HCT116 (cell line): ENCODE measurements around the gene GLOD4. TPM values are rescaled to one million over a fixed set of nuclear protein-coding genes. Genes with fewer than 3 reads are reported as not detected.

Experiments used
- ATAC-seq: fragments of 200-7000 bp; cut with Tn5 transposase; 2 replicates; pipeline ENCODE4 v1.9.1; 2020; ENCODE audit warnings: mild to moderate bottlenecking, moderate library complexity
- BruUV-seq: library from RNA; stranded (reverse); fragments of 400-500 nt; replicated peaks from 2 replicates; lab custom pipeline; 2021; lab: Mats Ljungman, UMichigan
- CTCF ChIA-PET: fragments of 300-600 bp; sonication (Branson Sonifier 250); formaldehyde crosslinking; loops from one replicate; lab custom pipeline; 2021; ENCODE audit warnings: antibody characterized with exemption; lab: Charles Lee
- POLR2A ChIA-PET: fragments of 300-600, 350-600 bp; sonication (Branson Sonifier 250); formaldehyde crosslinking; loops from one replicate; lab custom pipeline; 2021; ENCODE audit warnings: antibody characterized with exemption; lab: Charles Lee
- RAD21 ChIA-PET, 2 experiments: fragments of 300-600 bp; sonication (Branson Sonifier 250); formaldehyde crosslinking; loops; one replicate each; lab custom pipeline; 2023; ENCODE audit warnings: low total read pairs in 2 of 2; ENCODE audit not compliant: uncharacterized antibody in 2 of 2, unreplicated experiment in 2 of 2, low non-redundant PET in 1 of 2; lab: Charles Lee
- DNase-seq: peaks from one replicate; pipeline ENCODE4 v3.0.0-alpha.2; 2010; ENCODE audit warnings: low read depth, low spot score
- H2AFZ ChIP-seq: fragments of 200-600 bp; shearing (Covaris generic), sonication (generic); 2 replicates; pipeline ENCODE4 v1.6.1; 2017; ENCODE audit warnings: low read depth, mixed run types, mixed read lengths, antibody characterized with exemption, low read length; ENCODE audit not compliant: poor library complexity, severe bottlenecking
- H3K27ac ChIP-seq: 2 replicates; pipeline ENCODE4 v1.5.1; 2012; ENCODE audit warnings: low read depth, low read length
- H3K27me3 ChIP-seq: fragments of 200-600 bp; sonication (generic); 2 replicates; pipeline ENCODE4 v1.6.1; 2016; ENCODE audit warnings: mixed run types, low read length, mixed read lengths; ENCODE audit not compliant: insufficient read depth
- H3K36me3 ChIP-seq, 2 experiments: fragments of 200-500 bp in 1 of 2; fragments of 200-600 bp in 1 of 2; sonication (Bioruptor generic) in 1 of 2; sonication (generic) in 1 of 2; 2 replicates each; pipeline versions ENCODE4 v1.5.1 to v1.6.1; 2014 to 2016; ENCODE audit warnings: low read length in 2 of 2, inconsistent platforms in 1 of 2, mixed read lengths in 1 of 2, mixed run types in 1 of 2; ENCODE audit not compliant: insufficient read depth in 2 of 2, control insufficient read depth in 1 of 2
- H3K4me1 ChIP-seq, 2 experiments: fragments of 200-600 bp in 1 of 2; sonication (generic) in 1 of 2; 2 replicates each; pipeline versions ENCODE4 v1.5.1 to v1.6.1; 2012 to 2017; ENCODE audit warnings: low read length in 2 of 2, inconsistent platforms in 1 of 2, mild to moderate bottlenecking in 1 of 2, mixed read lengths in 1 of 2, mixed run types in 1 of 2, moderate library complexity in 1 of 2; ENCODE audit not compliant: insufficient read depth in 2 of 2, control insufficient read depth in 1 of 2
- H3K4me2 ChIP-seq: fragments of 200-600 bp; sonication (generic); 2 replicates; pipeline ENCODE4 v1.6.1; 2017; ENCODE audit warnings: mixed run types, low read length, mixed read lengths
- H3K4me3 ChIP-seq, 2 experiments: fragments of 200-600 bp in 1 of 2; sonication (generic) in 1 of 2; replicated peaks in 1 of 2; 2 replicates each; pipeline ENCODE4 v1.5.1; 2011 to 2016; ENCODE audit warnings: low read length in 2 of 2, control low read depth in 1 of 2, low read depth in 1 of 2, mild to moderate bottlenecking in 1 of 2, mixed read lengths in 1 of 2, mixed run types in 1 of 2
- H3K79me2 ChIP-seq: fragments of 200-600 bp; sonication (generic); 2 replicates; pipeline ENCODE4 v1.6.1; 2017; ENCODE audit warnings: mild to moderate bottlenecking, mixed run types, low read length, moderate library complexity, mixed read lengths; ENCODE audit not compliant: insufficient read depth
- H3K9ac ChIP-seq: fragments of 200-600 bp; sonication (generic); 2 replicates; pipeline ENCODE4 v1.6.1; 2016; ENCODE audit warnings: low read length, mixed read lengths
- H3K9me2 ChIP-seq: fragments of 200-600 bp; sonication (generic), shearing (Covaris generic); 2 replicates; pipeline ENCODE4 v1.6.1; 2017; ENCODE audit warnings: mixed run types, mild to moderate bottlenecking, moderate library complexity; ENCODE audit not compliant: insufficient read depth
- H3K9me3 ChIP-seq, 2 experiments: fragments of 200-500 bp in 1 of 2; fragments of 200-600 bp in 1 of 2; sonication (Bioruptor generic) in 1 of 2; sonication (generic) in 1 of 2; 2 replicates each; pipeline ENCODE4 v1.6.1; 2014 to 2017; ENCODE audit warnings: low read length in 2 of 2, mixed read lengths in 2 of 2, inconsistent platforms in 1 of 2, low read depth in 1 of 2, mild to moderate bottlenecking in 1 of 2, mixed run types in 1 of 2, moderate library complexity in 1 of 2; ENCODE audit not compliant: control insufficient read depth in 1 of 2, insufficient read depth in 1 of 2
- H4K20me1 ChIP-seq: fragments of 200-600 bp; sonication (generic), shearing (Covaris generic); 2 replicates; pipeline ENCODE4 v1.6.1; 2017; ENCODE audit warnings: mixed run types, mild to moderate bottlenecking, moderate library complexity; ENCODE audit not compliant: insufficient read depth
- CBX3 ChIP-seq: IDR thresholded peaks from 2 replicates; pipeline ENCODE4 v1.6.1; 2012; ENCODE audit warnings: low read depth
- EGR1 ChIP-seq: IDR thresholded peaks from 2 replicates; pipeline ENCODE4 v1.6.1; 2012; ENCODE audit warnings: low read depth
- ELF1 ChIP-seq: IDR thresholded peaks from 2 replicates; pipeline ENCODE4 v1.6.1; 2012; ENCODE audit warnings: low read depth, borderline replicate concordance
- EZH2 ChIP-seq: fragments of 200-600 bp; sonication (generic); IDR thresholded peaks from 2 replicates; pipeline ENCODE4 v1.6.1; 2017; ENCODE audit warnings: antibody characterized with exemption, mixed run types
- EZH2phosphoT487 ChIP-seq: fragments of 200-600 bp; IDR thresholded peaks from 2 replicates; pipeline ENCODE4 v1.6.1; 2018; ENCODE audit warnings: antibody characterized with exemption, borderline replicate concordance
- JUND ChIP-seq: IDR thresholded peaks from 2 replicates; pipeline ENCODE4 v1.6.1; 2012
- RAD21 ChIP-seq: IDR thresholded peaks from 2 replicates; pipeline ENCODE4 v1.6.1; 2012; ENCODE audit warnings: low read depth, mild to moderate bottlenecking
- SRF ChIP-seq: IDR thresholded peaks from 2 replicates; pipeline ENCODE4 v1.6.1; 2012; ENCODE audit warnings: low read depth
- TCF7L2 ChIP-seq: IDR thresholded peaks from 2 replicates; pipeline ENCODE4 v1.7.0; 2011; ENCODE audit warnings: borderline replicate concordance, inconsistent platforms; ENCODE audit not compliant: insufficient read depth, insufficient read length; ENCODE audit errors: extremely low read depth
- ZFX ChIP-seq: fragments of 450-650 bp; IDR thresholded peaks from 2 replicates; pipeline ENCODE4 v1.6.1; 2017
- intact Hi-C: fragments of 100-400 bp; cut with micrococcal nuclease; formaldehyde crosslinking; loops from 2 replicates; pipeline ENCODE4 v1.10.0; 2022
- total RNA-seq: library from RNA; stranded (reverse); gene quantifications from one replicate; pipeline ENCODE4 v1.2.1, GENCODE V29; 2021; ENCODE audit not compliant: unreplicated experiment
- TF ChIP-seq, protein P1 (sequence below): IDR thresholded peaks from 2 replicates; pipeline ENCODE4 v1.6.1; 2012
- TF ChIP-seq, protein P2 (sequence below): IDR thresholded peaks from 2 replicates; pipeline ENCODE4 v1.6.1; 2011; ENCODE audit warnings: mild to moderate bottlenecking, low read length, moderate library complexity; ENCODE audit not compliant: insufficient replicate concordance; ENCODE audit errors: extremely low read depth
- TF ChIP-seq, protein P3 (sequence below): IDR thresholded peaks from 2 replicates; pipeline ENCODE4 v1.6.1; 2012
- TF ChIP-seq, protein P4 (sequence below), 3 experiments: fragments of 200-600 bp in 1 of 3; sonication (generic) in 1 of 3; IDR thresholded peaks in 2 of 3; conservative IDR thresholded peaks in 1 of 3; 2 replicates each; pipeline ENCODE4 v1.5.1; 2012 to 2017; ENCODE audit warnings: low read depth in 2 of 3, low read length in 2 of 3, antibody characterized with exemption in 1 of 3, borderline replicate concordance in 1 of 3, control low read depth in 1 of 3, mild to moderate bottlenecking in 1 of 3, mixed read lengths in 1 of 3, mixed run types in 1 of 3, moderate library complexity in 1 of 3; ENCODE audit not compliant: insufficient read depth in 1 of 3
- TF ChIP-seq, protein P5 (sequence below): IDR thresholded peaks from 2 replicates; pipeline ENCODE4 v1.6.1; 2012; ENCODE audit warnings: low read depth

Gene GLOD4
- total RNA-seq, 1 experiment from 2014 or later, result 80.7 TPM

DNA sequence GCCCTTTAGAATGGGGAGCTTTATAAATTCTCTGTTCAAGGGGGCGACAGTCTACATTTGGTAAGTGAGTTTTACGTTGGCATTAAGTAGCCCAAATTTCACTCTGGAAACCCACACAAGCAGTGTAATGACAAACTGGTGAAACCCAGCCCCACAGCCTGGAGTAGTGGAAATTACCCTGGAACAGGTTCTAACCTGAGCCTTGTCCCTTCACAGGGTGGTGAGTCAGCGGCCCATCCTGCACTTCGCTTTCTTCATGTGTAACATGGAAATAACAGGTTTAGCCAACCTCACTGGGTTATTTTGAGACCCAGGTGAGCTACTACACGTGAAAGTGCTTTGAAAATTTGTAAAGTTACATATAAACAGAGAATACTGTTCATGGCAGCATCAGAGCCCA, 53.2 kb downstream of the GLOD4 start:
- DNase-seq (no peak), ATAC-seq (no peak)
- POLR2A ChIA-PET, result interaction anchor here (0.7 kb wide), 1 partner anchor 532 kb away, joined by 3 read pairs; no protein-coding TSS in a partner anchor
- Histone ChIP-seq H3K4me2 (no peak overlapping the region), H3K9me3 (no peaks in the 10 kb centered on the region), H4K20me1 (no peaks in the 10 kb centered on the region), H3K9ac (no peak overlapping the region), H3K27me3 (no peaks in the 10 kb centered on the region), H3K9me2 (no peaks in the 10 kb centered on the region), H3K4me3 (no peak overlapping the region), H3K27ac (no peak overlapping the region), H3K79me2 (peaks cover 13% of the 10 kb centered on the region), H2AFZ (no peak overlapping the region), H3K4me1 (peaks cover 3 to 17% of the 10 kb centered on the region in 2 experiments; a peak in 3 of 4 replicates), H3K36me3 (no peaks in the 10 kb centered on the region; a peak in 1 of 4 replicates)
- TF ChIP-seq EZH2, result no peak
- no peak for TF ChIP-seq EZH2phosphoT487
- TF ChIP-seq SRF, result no peak
- no peak for TF ChIP-seq ELF1
- no peak for TF ChIP-seq EGR1
- TF ChIP-seq, protein P1, sequence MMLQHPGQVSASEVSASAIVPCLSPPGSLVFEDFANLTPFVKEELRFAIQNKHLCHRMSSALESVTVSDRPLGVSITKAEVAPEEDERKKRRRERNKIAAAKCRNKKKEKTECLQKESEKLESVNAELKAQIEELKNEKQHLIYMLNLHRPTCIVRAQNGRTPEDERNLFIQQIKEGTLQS, result no peak
- no peak for TF ChIP-seq ZFX
- no peak for TF ChIP-seq RAD21
- TF ChIP-seq, protein P2, sequence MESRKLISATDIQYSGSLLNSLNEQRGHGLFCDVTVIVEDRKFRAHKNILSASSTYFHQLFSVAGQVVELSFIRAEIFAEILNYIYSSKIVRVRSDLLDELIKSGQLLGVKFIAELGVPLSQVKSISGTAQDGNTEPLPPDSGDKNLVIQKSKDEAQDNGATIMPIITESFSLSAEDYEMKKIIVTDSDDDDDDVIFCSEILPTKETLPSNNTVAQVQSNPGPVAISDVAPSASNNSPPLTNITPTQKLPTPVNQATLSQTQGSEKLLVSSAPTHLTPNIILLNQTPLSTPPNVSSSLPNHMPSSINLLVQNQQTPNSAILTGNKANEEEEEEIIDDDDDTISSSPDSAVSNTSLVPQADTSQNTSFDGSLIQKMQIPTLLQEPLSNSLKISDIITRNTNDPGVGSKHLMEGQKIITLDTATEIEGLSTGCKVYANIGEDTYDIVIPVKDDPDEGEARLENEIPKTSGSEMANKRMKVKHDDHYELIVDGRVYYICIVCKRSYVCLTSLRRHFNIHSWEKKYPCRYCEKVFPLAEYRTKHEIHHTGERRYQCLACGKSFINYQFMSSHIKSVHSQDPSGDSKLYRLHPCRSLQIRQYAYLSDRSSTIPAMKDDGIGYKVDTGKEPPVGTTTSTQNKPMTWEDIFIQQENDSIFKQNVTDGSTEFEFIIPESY, result no peak
- no peak for TF ChIP-seq TCF7L2
- TF ChIP-seq, protein P3, sequence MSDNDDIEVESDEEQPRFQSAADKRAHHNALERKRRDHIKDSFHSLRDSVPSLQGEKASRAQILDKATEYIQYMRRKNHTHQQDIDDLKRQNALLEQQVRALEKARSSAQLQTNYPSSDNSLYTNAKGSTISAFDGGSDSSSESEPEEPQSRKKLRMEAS, result no peak
- TF ChIP-seq, protein P4, sequence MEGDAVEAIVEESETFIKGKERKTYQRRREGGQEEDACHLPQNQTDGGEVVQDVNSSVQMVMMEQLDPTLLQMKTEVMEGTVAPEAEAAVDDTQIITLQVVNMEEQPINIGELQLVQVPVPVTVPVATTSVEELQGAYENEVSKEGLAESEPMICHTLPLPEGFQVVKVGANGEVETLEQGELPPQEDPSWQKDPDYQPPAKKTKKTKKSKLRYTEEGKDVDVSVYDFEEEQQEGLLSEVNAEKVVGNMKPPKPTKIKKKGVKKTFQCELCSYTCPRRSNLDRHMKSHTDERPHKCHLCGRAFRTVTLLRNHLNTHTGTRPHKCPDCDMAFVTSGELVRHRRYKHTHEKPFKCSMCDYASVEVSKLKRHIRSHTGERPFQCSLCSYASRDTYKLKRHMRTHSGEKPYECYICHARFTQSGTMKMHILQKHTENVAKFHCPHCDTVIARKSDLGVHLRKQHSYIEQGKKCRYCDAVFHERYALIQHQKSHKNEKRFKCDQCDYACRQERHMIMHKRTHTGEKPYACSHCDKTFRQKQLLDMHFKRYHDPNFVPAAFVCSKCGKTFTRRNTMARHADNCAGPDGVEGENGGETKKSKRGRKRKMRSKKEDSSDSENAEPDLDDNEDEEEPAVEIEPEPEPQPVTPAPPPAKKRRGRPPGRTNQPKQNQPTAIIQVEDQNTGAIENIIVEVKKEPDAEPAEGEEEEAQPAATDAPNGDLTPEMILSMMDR (IDR thresholded peaks at IDR 0.05 in 2 of 3, conservative IDR thresholded peaks at IDR 0.05 in 1 of 3; ENCODE audit: borderline replicate concordance in 1 of 3, insufficient read depth in 1 of 3, low read depth in 2 of 3, low read length in 2 of 3), result no peak
- no peak for TF ChIP-seq JUND
- no peak for TF ChIP-seq CBX3
- TF ChIP-seq, protein P5, sequence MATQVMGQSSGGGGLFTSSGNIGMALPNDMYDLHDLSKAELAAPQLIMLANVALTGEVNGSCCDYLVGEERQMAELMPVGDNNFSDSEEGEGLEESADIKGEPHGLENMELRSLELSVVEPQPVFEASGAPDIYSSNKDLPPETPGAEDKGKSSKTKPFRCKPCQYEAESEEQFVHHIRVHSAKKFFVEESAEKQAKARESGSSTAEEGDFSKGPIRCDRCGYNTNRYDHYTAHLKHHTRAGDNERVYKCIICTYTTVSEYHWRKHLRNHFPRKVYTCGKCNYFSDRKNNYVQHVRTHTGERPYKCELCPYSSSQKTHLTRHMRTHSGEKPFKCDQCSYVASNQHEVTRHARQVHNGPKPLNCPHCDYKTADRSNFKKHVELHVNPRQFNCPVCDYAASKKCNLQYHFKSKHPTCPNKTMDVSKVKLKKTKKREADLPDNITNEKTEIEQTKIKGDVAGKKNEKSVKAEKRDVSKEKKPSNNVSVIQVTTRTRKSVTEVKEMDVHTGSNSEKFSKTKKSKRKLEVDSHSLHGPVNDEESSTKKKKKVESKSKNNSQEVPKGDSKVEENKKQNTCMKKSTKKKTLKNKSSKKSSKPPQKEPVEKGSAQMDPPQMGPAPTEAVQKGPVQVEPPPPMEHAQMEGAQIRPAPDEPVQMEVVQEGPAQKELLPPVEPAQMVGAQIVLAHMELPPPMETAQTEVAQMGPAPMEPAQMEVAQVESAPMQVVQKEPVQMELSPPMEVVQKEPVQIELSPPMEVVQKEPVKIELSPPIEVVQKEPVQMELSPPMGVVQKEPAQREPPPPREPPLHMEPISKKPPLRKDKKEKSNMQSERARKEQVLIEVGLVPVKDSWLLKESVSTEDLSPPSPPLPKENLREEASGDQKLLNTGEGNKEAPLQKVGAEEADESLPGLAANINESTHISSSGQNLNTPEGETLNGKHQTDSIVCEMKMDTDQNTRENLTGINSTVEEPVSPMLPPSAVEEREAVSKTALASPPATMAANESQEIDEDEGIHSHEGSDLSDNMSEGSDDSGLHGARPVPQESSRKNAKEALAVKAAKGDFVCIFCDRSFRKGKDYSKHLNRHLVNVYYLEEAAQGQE, result no peak
- intact Hi-C loops, result no loop called here
- CTCF ChIA-PET, result no interaction called here
- RAD21 ChIA-PET, result no interaction called here
- BruUV-seq, result no TSS peak
